Activated B cell treated with CpG ODN at 0.5 μM for 24 hours (primary cell): ENCODE results near the gene PSMB8. TPM values are rescaled to one million over a fixed set of nuclear protein-coding genes. Genes with fewer than 3 reads are reported as not detected.

ENCODE experiments used
- ATAC-seq: fragments of 200-7000 bp; cut with Tn5 transposase; one replicate; pipeline ENCODE4 v1.10.0; 2021; ENCODE audit warnings: low read depth, mild to moderate bottlenecking, moderate library complexity
- CTCF ChIA-PET: fragments of 350-600 bp; sonication (Branson Sonifier 250); formaldehyde crosslinking; loops from one replicate; lab custom pipeline; 2021; ENCODE audit warnings: antibody characterized with exemption; lab: Charles Lee
- POLR2A ChIA-PET: fragments of 350-600 bp; sonication (Branson Sonifier 250); formaldehyde crosslinking; loops from one replicate; lab custom pipeline; 2021; ENCODE audit warnings: antibody characterized with exemption; lab: Charles Lee
- DNase-seq: peaks from one replicate; pipeline ENCODE4 v3.0.0; 2022
- H3K27ac Mint-ChIP-seq: one replicate; pipeline ENCODE4 v1.8.0; 2020; ENCODE audit warnings: mixed read lengths
- H3K27me3 Mint-ChIP-seq: one replicate; pipeline ENCODE4 v1.8.0; 2021; ENCODE audit warnings: mixed read lengths
- H3K36me3 Mint-ChIP-seq: one replicate; pipeline ENCODE4 v1.8.0; 2021; ENCODE audit warnings: low read depth, mixed read lengths
- H3K4me1 Mint-ChIP-seq: one replicate; pipeline ENCODE4 v1.8.0; 2021; ENCODE audit warnings: mixed read lengths
- H3K4me3 Mint-ChIP-seq: one replicate; pipeline ENCODE4 v1.8.0; 2020; ENCODE audit warnings: mild to moderate bottlenecking, mixed read lengths
- H3K9me3 Mint-ChIP-seq: one replicate; pipeline ENCODE4 v1.8.0; 2020; ENCODE audit warnings: mixed read lengths
- intact Hi-C: fragments of 100-400 bp; cut with micrococcal nuclease; formaldehyde crosslinking; loops from one replicate; pipeline ENCODE4 v1.15.1; 2024
- total RNA-seq: library from RNA; stranded (reverse); gene quantifications from 2 replicates; pipeline ENCODE4 v1.2.3, GENCODE V29; 2022
- TF ChIP-seq, protein P1 (sequence below): fragments of 200-600 bp; IDR thresholded peaks from one replicate; pipeline ENCODE4 v1.8.0; 2022; ENCODE audit warnings: antibody characterized with exemption, mild to moderate bottlenecking

Gene PSMB8
- total RNA-seq, 1 donor from 2014 or later = 182 TPM

DNA sequence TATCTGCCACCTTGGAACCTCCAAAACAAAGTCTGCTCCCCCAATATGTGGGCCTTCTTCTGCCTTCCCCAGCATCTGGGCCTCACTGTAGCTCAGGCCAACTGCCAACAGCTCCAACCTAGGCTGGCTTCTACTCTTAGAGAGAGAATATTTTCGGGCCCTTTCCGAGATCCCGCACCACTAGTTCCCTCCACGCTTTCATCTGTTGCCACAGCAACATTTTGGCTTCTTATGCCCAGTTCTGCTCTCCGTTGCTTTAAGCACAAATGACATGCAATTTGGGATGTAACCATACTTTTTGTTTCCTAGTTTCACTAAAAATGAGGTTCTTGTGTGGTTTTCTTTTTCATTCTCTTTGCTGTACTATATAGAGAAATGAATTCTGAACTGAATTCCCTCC, 43.8 kb upstream of the PSMB8 start:
- Mint-ChIP-seq H3K27ac (no peak overlapping the region), H3K36me3 (no peaks in the 10 kb centered on the region), H3K27me3 (no peaks in the 10 kb centered on the region), H3K4me1 (peaks cover 30% of the 10 kb centered on the region), H3K9me3 (no peaks in the 10 kb centered on the region), H3K4me3 (no peak overlapping the region)
- intact Hi-C loops = no loop called here
- ChIA-PET CTCF (interaction anchor here (3.0 to 9.1 kb wide), 4 partner anchors 45 to 98 kb away, joined by 9 to 151 read pairs (median 24); partner anchors contain the start of gene HLA-DMA), POLR2A (interaction anchor here (1.0 to 4.1 kb wide), 4 partner anchors 59 to 97 kb away, joined by 3 to 51 read pairs (median 14); no protein-coding TSS in a partner anchor)
- DNase-seq = no peak
- TF ChIP-seq, protein P1, sequence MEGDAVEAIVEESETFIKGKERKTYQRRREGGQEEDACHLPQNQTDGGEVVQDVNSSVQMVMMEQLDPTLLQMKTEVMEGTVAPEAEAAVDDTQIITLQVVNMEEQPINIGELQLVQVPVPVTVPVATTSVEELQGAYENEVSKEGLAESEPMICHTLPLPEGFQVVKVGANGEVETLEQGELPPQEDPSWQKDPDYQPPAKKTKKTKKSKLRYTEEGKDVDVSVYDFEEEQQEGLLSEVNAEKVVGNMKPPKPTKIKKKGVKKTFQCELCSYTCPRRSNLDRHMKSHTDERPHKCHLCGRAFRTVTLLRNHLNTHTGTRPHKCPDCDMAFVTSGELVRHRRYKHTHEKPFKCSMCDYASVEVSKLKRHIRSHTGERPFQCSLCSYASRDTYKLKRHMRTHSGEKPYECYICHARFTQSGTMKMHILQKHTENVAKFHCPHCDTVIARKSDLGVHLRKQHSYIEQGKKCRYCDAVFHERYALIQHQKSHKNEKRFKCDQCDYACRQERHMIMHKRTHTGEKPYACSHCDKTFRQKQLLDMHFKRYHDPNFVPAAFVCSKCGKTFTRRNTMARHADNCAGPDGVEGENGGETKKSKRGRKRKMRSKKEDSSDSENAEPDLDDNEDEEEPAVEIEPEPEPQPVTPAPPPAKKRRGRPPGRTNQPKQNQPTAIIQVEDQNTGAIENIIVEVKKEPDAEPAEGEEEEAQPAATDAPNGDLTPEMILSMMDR = no peak
- ATAC-seq = no peak

- ATAC-seq (no peak), DNase-seq (no peak)
- Mint-ChIP-seq H3K27ac (no peak overlapping the region), H3K27me3 (no peaks in the 10 kb centered on the region), H3K4me1 (peaks cover 24% of the 10 kb centered on the region), H3K4me3 (no peak overlapping the region), H3K9me3 (no peaks in the 10 kb centered on the region), H3K36me3 (no peaks in the 10 kb centered on the region)
- TF ChIP-seq, protein P1 = no peak
- POLR2A ChIA-PET = interaction anchor here (1.0 to 4.1 kb wide), 8 partner anchors 10 to 98 kb away, joined by 3 to 51 read pairs (median 13); partner anchors contain the start of genes BRD2 and HLA-DMA
- CTCF ChIA-PET = interaction anchor here (0.9 to 9.1 kb wide), 21 partner anchors 8 to 127 kb away, joined by 3 to 151 read pairs (median 10); partner anchors contain the start of genes BRD2, HLA-DMA, HLA-DMB and TAP2
- intact Hi-C loops = no loop called here
Measured at GRCh38 chr6:32886681-32887383, 43.0 kb upstream of the PSMB8 start.

DNA sequence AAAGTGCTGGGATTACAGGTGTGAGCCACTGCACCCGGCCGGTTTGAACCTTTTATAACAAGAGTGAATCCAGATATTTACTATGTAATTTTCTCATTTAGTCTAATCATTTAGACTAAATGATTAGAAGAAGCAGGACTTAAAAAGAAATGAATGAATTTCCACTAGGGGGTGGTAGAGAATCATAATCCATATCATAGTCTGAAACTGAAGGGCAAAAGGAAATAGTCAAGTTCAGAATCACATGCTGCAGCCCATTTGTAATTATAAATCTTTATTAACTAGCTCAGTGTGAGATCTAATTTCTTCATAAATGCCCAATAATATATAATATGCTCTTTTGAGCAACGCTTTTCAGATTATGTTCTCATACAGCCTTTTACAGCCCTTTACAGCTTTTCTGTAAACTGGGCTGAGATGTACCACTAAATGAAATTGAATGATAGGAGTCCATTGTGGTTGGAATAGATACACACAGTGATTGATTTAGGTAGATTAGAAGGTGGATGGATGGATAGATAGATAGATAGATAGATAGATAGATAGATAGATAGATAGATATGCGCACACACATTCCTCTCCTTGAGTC, 41.9 kb upstream of the PSMB8 start:
- CTCF ChIA-PET = interaction anchor here (0.8 to 9.1 kb wide), 27 partner anchors 9 to 128 kb away, joined by 3 to 151 read pairs (median 7); partner anchors contain the start of genes BRD2, HLA-DMA, HLA-DMB and TAP2
- POLR2A ChIA-PET = interaction anchor here (0.8 to 4.1 kb wide), 17 partner anchors 8 to 362 kb away, joined by 3 to 51 read pairs (median 8); partner anchors contain the start of genes BRD2 and HLA-DMA
- TF ChIP-seq, protein P1 = no peak
- no peak overlapping the region for H3K27ac Mint-ChIP-seq
- H3K36me3 Mint-ChIP-seq = no peaks in the 10 kb centered on the region
- intact Hi-C loops = loop anchor here (1.0 to 2.0 kb wide), 6 partner anchors 62 to 363 kb away; partner anchors contain the start of gene HLA-DMA
- H3K9me3 Mint-ChIP-seq = no peaks in the 10 kb centered on the region
- no peaks in the 10 kb centered on the region for H3K27me3 Mint-ChIP-seq
- H3K4me3 Mint-ChIP-seq = no peak overlapping the region
- DNase-seq (no peak), ATAC-seq (peak; percentile 68)
- peaks cover 27% of the 10 kb centered on the region for H3K4me1 Mint-ChIP-seq

GRCh38 chr6:32883789-32884188, 39.9 kb upstream of the PSMB8 start:
- intact Hi-C loops = loop anchor here (2.0 kb wide), 1 partner anchor 365 kb away; no protein-coding TSS in a partner anchor
- Mint-ChIP-seq H3K9me3 (no peaks in the 10 kb centered on the region), H3K4me3 (no peak overlapping the region), H3K27me3 (peaks cover 4% of the 10 kb centered on the region), H3K36me3 (no peaks in the 10 kb centered on the region), H3K27ac (no peak overlapping the region), H3K4me1 (peaks cover 27% of the 10 kb centered on the region)
- DNase-seq = no peak
- ChIA-PET CTCF (interaction anchor here (0.6 to 9.1 kb wide), 4 partner anchors 45 to 101 kb away, joined by 3 to 151 read pairs (median 26); partner anchors contain the start of genes HLA-DMA and TAP2), POLR2A (interaction anchor here (1.3 to 6.1 kb wide), 3 partner anchors 10 to 101 kb away, joined by 3 to 62 read pairs (median 21); no protein-coding TSS in a partner anchor)
- ATAC-seq = no peak
- TF ChIP-seq, protein P1 = no peak
